HCT116 (cell line): ENCODE data around the gene RIN1. TPM values are rescaled to one million over a fixed set of nuclear protein-coding genes. Genes with fewer than 3 reads are reported as not detected.
"Not testable (repeated sequence)": the region's sequence is repeated elsewhere in the genome, so short reads cannot be mapped to it uniquely, and the experiment has no call there.

Source experiments
- ATAC-seq: fragments of 200-7000 bp; cut with Tn5 transposase; 2 replicates; pipeline ENCODE4 v1.9.1; 2020; ENCODE audit warnings: mild to moderate bottlenecking, moderate library complexity
- Bru-seq: library from RNA; stranded (reverse); fragments of 400-500 nt; gene quantifications from one replicate; lab custom pipeline; 2021; lab: Mats Ljungman, UMichigan
- BruChase-seq, 2 experiments: library from RNA; stranded (reverse); fragments of 400-500 nt; gene quantifications; one replicate each; lab custom pipeline; 2021; lab: Mats Ljungman, UMichigan
- BruUV-seq: library from RNA; stranded (reverse); fragments of 400-500 nt; replicated peaks from 2 replicates; lab custom pipeline; 2021; lab: Mats Ljungman, UMichigan
- CTCF ChIA-PET: fragments of 300-600 bp; sonication (Branson Sonifier 250); formaldehyde crosslinking; loops from one replicate; lab custom pipeline; 2021; ENCODE audit warnings: antibody characterized with exemption; lab: Charles Lee
- POLR2A ChIA-PET: fragments of 300-600, 350-600 bp; sonication (Branson Sonifier 250); formaldehyde crosslinking; loops from one replicate; lab custom pipeline; 2021; ENCODE audit warnings: antibody characterized with exemption; lab: Charles Lee
- RAD21 ChIA-PET, 2 experiments: fragments of 300-600 bp; sonication (Branson Sonifier 250); formaldehyde crosslinking; loops; one replicate each; lab custom pipeline; 2023; ENCODE audit warnings: low total read pairs in 2 of 2; ENCODE audit not compliant: uncharacterized antibody in 2 of 2, unreplicated experiment in 2 of 2, low non-redundant PET in 1 of 2; lab: Charles Lee
- DNase-seq: peaks from one replicate; pipeline ENCODE4 v3.0.0-alpha.2; 2010; ENCODE audit warnings: low read depth, low spot score
- H2AFZ ChIP-seq: fragments of 200-600 bp; shearing (Covaris generic), sonication (generic); 2 replicates; pipeline ENCODE4 v1.6.1; 2017; ENCODE audit warnings: low read depth, mixed run types, mixed read lengths, antibody characterized with exemption, low read length; ENCODE audit not compliant: poor library complexity, severe bottlenecking
- H3K27ac ChIP-seq: 2 replicates; pipeline ENCODE4 v1.5.1; 2012; ENCODE audit warnings: low read depth, low read length
- H3K27me3 ChIP-seq: fragments of 200-600 bp; sonication (generic); 2 replicates; pipeline ENCODE4 v1.6.1; 2016; ENCODE audit warnings: mixed run types, low read length, mixed read lengths; ENCODE audit not compliant: insufficient read depth
- H3K36me3 ChIP-seq, 2 experiments: fragments of 200-500 bp in 1 of 2; fragments of 200-600 bp in 1 of 2; sonication (Bioruptor generic) in 1 of 2; sonication (generic) in 1 of 2; 2 replicates each; pipeline versions ENCODE4 v1.5.1 to v1.6.1; 2014 to 2016; ENCODE audit warnings: low read length in 2 of 2, inconsistent platforms in 1 of 2, mixed read lengths in 1 of 2, mixed run types in 1 of 2; ENCODE audit not compliant: insufficient read depth in 2 of 2, control insufficient read depth in 1 of 2
- H3K4me1 ChIP-seq, 2 experiments: fragments of 200-600 bp in 1 of 2; sonication (generic) in 1 of 2; 2 replicates each; pipeline versions ENCODE4 v1.5.1 to v1.6.1; 2012 to 2017; ENCODE audit warnings: low read length in 2 of 2, inconsistent platforms in 1 of 2, mild to moderate bottlenecking in 1 of 2, mixed read lengths in 1 of 2, mixed run types in 1 of 2, moderate library complexity in 1 of 2; ENCODE audit not compliant: insufficient read depth in 2 of 2, control insufficient read depth in 1 of 2
- H3K4me2 ChIP-seq: fragments of 200-600 bp; sonication (generic); 2 replicates; pipeline ENCODE4 v1.6.1; 2017; ENCODE audit warnings: mixed run types, low read length, mixed read lengths
- H3K4me3 ChIP-seq, 2 experiments: fragments of 200-600 bp in 1 of 2; sonication (generic) in 1 of 2; replicated peaks in 1 of 2; 2 replicates each; pipeline ENCODE4 v1.5.1; 2011 to 2016; ENCODE audit warnings: low read length in 2 of 2, control low read depth in 1 of 2, low read depth in 1 of 2, mild to moderate bottlenecking in 1 of 2, mixed read lengths in 1 of 2, mixed run types in 1 of 2
- H3K79me2 ChIP-seq: fragments of 200-600 bp; sonication (generic); 2 replicates; pipeline ENCODE4 v1.6.1; 2017; ENCODE audit warnings: mild to moderate bottlenecking, mixed run types, low read length, moderate library complexity, mixed read lengths; ENCODE audit not compliant: insufficient read depth
- H3K9ac ChIP-seq: fragments of 200-600 bp; sonication (generic); 2 replicates; pipeline ENCODE4 v1.6.1; 2016; ENCODE audit warnings: low read length, mixed read lengths
- H3K9me2 ChIP-seq: fragments of 200-600 bp; sonication (generic), shearing (Covaris generic); 2 replicates; pipeline ENCODE4 v1.6.1; 2017; ENCODE audit warnings: mixed run types, mild to moderate bottlenecking, moderate library complexity; ENCODE audit not compliant: insufficient read depth
- H3K9me3 ChIP-seq, 2 experiments: fragments of 200-500 bp in 1 of 2; fragments of 200-600 bp in 1 of 2; sonication (Bioruptor generic) in 1 of 2; sonication (generic) in 1 of 2; 2 replicates each; pipeline ENCODE4 v1.6.1; 2014 to 2017; ENCODE audit warnings: low read length in 2 of 2, mixed read lengths in 2 of 2, inconsistent platforms in 1 of 2, low read depth in 1 of 2, mild to moderate bottlenecking in 1 of 2, mixed run types in 1 of 2, moderate library complexity in 1 of 2; ENCODE audit not compliant: control insufficient read depth in 1 of 2, insufficient read depth in 1 of 2
- H4K20me1 ChIP-seq: fragments of 200-600 bp; sonication (generic), shearing (Covaris generic); 2 replicates; pipeline ENCODE4 v1.6.1; 2017; ENCODE audit warnings: mixed run types, mild to moderate bottlenecking, moderate library complexity; ENCODE audit not compliant: insufficient read depth
- CBX3 ChIP-seq: IDR thresholded peaks from 2 replicates; pipeline ENCODE4 v1.6.1; 2012; ENCODE audit warnings: low read depth
- CTCF ChIP-seq, 3 experiments: fragments of 200-600 bp in 1 of 3; sonication (generic) in 1 of 3; IDR thresholded peaks in 2 of 3; conservative IDR thresholded peaks in 1 of 3; 2 replicates each; pipeline ENCODE4 v1.5.1; 2012 to 2017; ENCODE audit warnings: low read depth in 2 of 3, low read length in 2 of 3, antibody characterized with exemption in 1 of 3, borderline replicate concordance in 1 of 3, control low read depth in 1 of 3, mild to moderate bottlenecking in 1 of 3, mixed read lengths in 1 of 3, mixed run types in 1 of 3, moderate library complexity in 1 of 3; ENCODE audit not compliant: insufficient read depth in 1 of 3
- FOSL1 ChIP-seq: IDR thresholded peaks from 2 replicates; pipeline ENCODE4 v1.6.1; 2012; ENCODE audit warnings: low read depth
- JUND ChIP-seq: IDR thresholded peaks from 2 replicates; pipeline ENCODE4 v1.6.1; 2012
- POLR2A ChIP-seq: IDR thresholded peaks from 2 replicates; pipeline ENCODE4 v1.7.0; 2011; ENCODE audit warnings: borderline replicate concordance; ENCODE audit not compliant: insufficient read depth, insufficient read length; ENCODE audit errors: extremely low read depth
- POLR2AphosphoS5 ChIP-seq: IDR thresholded peaks from 2 replicates; pipeline ENCODE4 v1.6.1; 2011; ENCODE audit warnings: mild to moderate bottlenecking, low read depth, low read length, moderate library complexity
- SIN3A ChIP-seq: IDR thresholded peaks from 2 replicates; pipeline ENCODE4 v1.6.1; 2012; ENCODE audit warnings: low read depth
- SP1 ChIP-seq: IDR thresholded peaks from 2 replicates; pipeline ENCODE4 v1.6.1; 2012; ENCODE audit warnings: low read depth
- YY1 ChIP-seq: IDR thresholded peaks from 2 replicates; pipeline ENCODE4 v1.6.1; 2011; ENCODE audit warnings: low read length, low read depth, moderate library complexity, mild to moderate bottlenecking; ENCODE audit not compliant: insufficient replicate concordance; ENCODE audit errors: extremely low read depth
- ZFX ChIP-seq: fragments of 450-650 bp; IDR thresholded peaks from 2 replicates; pipeline ENCODE4 v1.6.1; 2017
- intact Hi-C: fragments of 100-400 bp; cut with micrococcal nuclease; formaldehyde crosslinking; loops from 2 replicates; pipeline ENCODE4 v1.10.0; 2022
- long read RNA-seq: library from polyadenylated mRNA; unstranded; transcript quantifications from one replicate; pipeline ENCODE4 v2.0.0, GENCODE V29; 2021; ENCODE audit not compliant: unreplicated experiment
- polyA plus RNA-seq: library from polyadenylated mRNA; unstranded; fragments of >200 nt; gene quantifications from 2 replicates; pipeline ENCODE4 v1.2.1, GENCODE V29; 2012; ENCODE audit warnings: missing spikeins
- total RNA-seq: library from RNA; stranded (reverse); gene quantifications from one replicate; pipeline ENCODE4 v1.2.1, GENCODE V29; 2021; ENCODE audit not compliant: unreplicated experiment

RIN1 gene, protein sequence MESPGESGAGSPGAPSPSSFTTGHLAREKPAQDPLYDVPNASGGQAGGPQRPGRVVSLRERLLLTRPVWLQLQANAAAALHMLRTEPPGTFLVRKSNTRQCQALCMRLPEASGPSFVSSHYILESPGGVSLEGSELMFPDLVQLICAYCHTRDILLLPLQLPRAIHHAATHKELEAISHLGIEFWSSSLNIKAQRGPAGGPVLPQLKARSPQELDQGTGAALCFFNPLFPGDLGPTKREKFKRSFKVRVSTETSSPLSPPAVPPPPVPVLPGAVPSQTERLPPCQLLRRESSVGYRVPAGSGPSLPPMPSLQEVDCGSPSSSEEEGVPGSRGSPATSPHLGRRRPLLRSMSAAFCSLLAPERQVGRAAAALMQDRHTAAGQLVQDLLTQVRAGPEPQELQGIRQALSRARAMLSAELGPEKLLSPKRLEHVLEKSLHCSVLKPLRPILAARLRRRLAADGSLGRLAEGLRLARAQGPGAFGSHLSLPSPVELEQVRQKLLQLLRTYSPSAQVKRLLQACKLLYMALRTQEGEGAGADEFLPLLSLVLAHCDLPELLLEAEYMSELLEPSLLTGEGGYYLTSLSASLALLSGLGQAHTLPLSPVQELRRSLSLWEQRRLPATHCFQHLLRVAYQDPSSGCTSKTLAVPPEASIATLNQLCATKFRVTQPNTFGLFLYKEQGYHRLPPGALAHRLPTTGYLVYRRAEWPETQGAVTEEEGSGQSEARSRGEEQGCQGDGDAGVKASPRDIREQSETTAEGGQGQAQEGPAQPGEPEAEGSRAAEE
- total RNA-seq = 38.7 TPM
- polyA plus RNA-seq = 39.8 and 41.0 TPM in 2 replicates
- Bru-seq, nascent RNA = percentile 49 among the genes with signal in this experiment
- BruChase-seq, experiment 1, labeled RNA remaining after a 6-hour chase = percentile 68 among the genes with signal in this experiment
- percentile 60 among the genes with signal in this experiment for BruChase-seq, experiment 2, labeled RNA remaining after a 2-hour chase
- long read RNA-seq, transcript RIN1-201 (10 exons, 2,693 nt) = major isoform, 13 of 48 reads
- long read RNA-seq, partial matches to known transcripts = 24 of 48 reads
- long read RNA-seq, other reads (novel, unspliced or antisense) = 11 of 48 reads

DNA sequence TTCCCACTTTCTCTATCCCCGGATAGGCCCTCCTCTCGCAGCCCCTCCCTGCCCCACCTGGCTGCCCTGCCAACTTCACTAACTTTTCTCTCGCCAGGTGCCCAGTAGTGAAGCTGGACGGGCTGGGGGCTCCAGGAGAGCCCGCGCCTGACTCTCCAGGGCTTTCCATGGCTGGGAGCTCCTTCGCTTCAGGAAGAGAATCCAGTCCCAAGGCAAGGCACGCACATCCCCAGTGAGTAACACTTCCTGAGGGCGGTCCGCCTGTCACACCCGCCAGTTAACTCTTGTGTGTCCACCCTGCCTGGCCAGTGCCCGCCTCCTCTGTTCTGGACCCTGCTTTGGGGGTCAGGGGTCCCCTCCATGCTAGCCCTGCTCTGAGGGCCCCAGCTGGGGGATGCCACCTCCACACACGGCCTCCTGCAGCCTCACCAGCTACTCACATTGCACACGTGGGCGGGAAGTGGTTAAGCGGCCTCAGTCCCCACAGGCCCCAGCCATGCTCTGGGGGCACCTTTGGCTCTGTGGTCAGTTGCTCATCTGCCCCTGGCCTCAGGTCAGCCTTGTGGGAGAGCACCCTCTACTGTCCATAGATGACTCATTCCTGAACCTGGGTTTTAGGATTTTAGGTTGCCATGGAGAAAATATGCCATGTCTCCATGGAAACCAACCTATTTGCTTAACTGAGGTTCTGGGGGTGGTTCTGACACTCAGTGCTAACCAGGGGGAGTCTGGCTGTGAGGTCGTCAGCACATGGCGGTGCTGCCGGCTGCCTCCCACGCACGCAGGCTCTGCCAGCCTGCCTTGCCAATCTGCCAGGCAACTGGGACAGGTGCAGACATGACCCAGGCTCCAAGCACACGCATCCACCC, at the start of gene RIN1:
TSS of gene RIN1 (minus strand) at position 201 of the 869 bp plus-strand sequence. CDS start at position 169, 32 bp downstream.
- H3K9me2 ChIP-seq = no peaks in the 10 kb centered on the region
- peaks cover 16 to 36% of the 10 kb centered on the region in 2 experiments for H3K4me1 ChIP-seq
- H3K27ac ChIP-seq = peak within 1 kb of the TSS; percentile 89
- H3K4me2 ChIP-seq = peak within 1 kb of the TSS; percentile 95
- no peaks in the 10 kb centered on the region for H4K20me1 ChIP-seq
- no peaks in the 10 kb centered on the region for H3K9me3 ChIP-seq
- no peaks in the 10 kb centered on the region for H3K27me3 ChIP-seq
- ATAC-seq (peak; percentile 82), DNase-seq (peak; percentile 82)
- ChIA-PET POLR2A (interaction anchor here (2.0 to 2.3 kb wide), 2 partner anchors 8 to 24 kb away, joined by 7 to 16 read pairs; partner anchors contain the start of gene BRMS1), CTCF (interaction anchor here (0.8 to 2.6 kb wide), 4 partner anchors 14 to 53 kb away, joined by 3 to 19 read pairs (median 6); partner anchors contain the start of gene YIF1A), RAD21 (interaction anchor here (2.0 to 2.2 kb wide), 2 partner anchors 24 to 25 kb away, joined by 12 to 17 read pairs; no protein-coding TSS in a partner anchor)
- H2AFZ ChIP-seq = no peak within 1 kb of the TSS
- BruUV-seq = no TSS peak
- H3K4me3 ChIP-seq = peak within 1 kb of the TSS; percentile 70 to 77
- H3K79me2 ChIP-seq = peaks cover 16% of the 10 kb centered on the region; the same call in 1 of the 2 replicates
- H3K36me3 ChIP-seq = peaks cover 10 to 23% of the 10 kb centered on the region in 2 experiments; a peak in 3 of 4 replicates
- intact Hi-C loops = loop anchor here (1.0 to 2.0 kb wide), 2 partner anchors 24 to 114 kb away; no protein-coding TSS in a partner anchor
- TF ChIP-seq ZFX = peak; percentile 35; the same call in 1 of the 2 replicates
- TF ChIP-seq FOSL1 = no peak
- no peak for TF ChIP-seq CBX3
- peak; percentile 56 for TF ChIP-seq POLR2A
- peak in 2 of 3 experiments; percentile 5 to 24; a peak in 2 of 6 replicates for TF ChIP-seq CTCF (IDR thresholded peaks at IDR 0.05 in 2 of 3, conservative IDR thresholded peaks at IDR 0.05 in 1 of 3; ENCODE audit: borderline replicate concordance in 1 of 3, insufficient read depth in 1 of 3, low read depth in 2 of 3, low read length in 2 of 3)
- no peak for TF ChIP-seq JUND
- TF ChIP-seq SP1 = no peak
- peak; percentile 83 for TF ChIP-seq POLR2AphosphoS5
- TF ChIP-seq SIN3A = no peak
- TF ChIP-seq YY1 = no peak
- peak within 1 kb of the TSS; percentile 95 for H3K9ac ChIP-seq

- ATAC-seq, H3K36me3 ChIP-seq, H3K27me3 ChIP-seq, BruUV-seq, H3K79me2 ChIP-seq, H3K9me3 ChIP-seq, H3K9ac ChIP-seq, H3K4me3 ChIP-seq, intact Hi-C loops, DNase-seq, H3K9me2 ChIP-seq, H3K4me2 ChIP-seq, H3K27ac ChIP-seq, H4K20me1 ChIP-seq: not testable (repeated sequence)
- Histone ChIP-seq H3K4me1 (peaks cover 19 to 43% of the 10 kb centered on the region in 2 experiments), H2AFZ (peak overlapping the region; percentile 93)
- ChIA-PET RAD21 (interaction anchor here in 1 of 2 experiments (0.7 kb wide), 1 partner anchor 502 kb away, joined by 3 read pairs; no protein-coding TSS in a partner anchor), CTCF (interaction anchor here (1.8 to 10.1 kb wide), 4 partner anchors 20 to 294 kb away, joined by 5 to 121 read pairs (median 26); partner anchors contain the start of gene RBM4B), POLR2A (interaction anchor here (1.1 kb wide), 1 partner anchor 12 kb away, joined by 4 read pairs; no protein-coding TSS in a partner anchor)
Observed at GRCh38 chr11:66384316-66384715, 48.1 kb upstream of the RIN1 start.
